NT2/D1 (cell line): Measurements from ENCODE around the gene LAMC3.
"Not testable (repeated sequence)": the region's sequence is repeated elsewhere in the genome, so short reads cannot be mapped to it uniquely, and the experiment has no call there.

ENCODE experiments used
- DNase-seq: peaks from one replicate; pipeline ENCODE4 v3.0.0-alpha.2; 2011; ENCODE audit warnings: low read depth, low spot score
- H3K27me3 ChIP-seq: 2 replicates; pipeline ENCODE4 v1.6.0; 2011; ENCODE audit warnings: mild to moderate bottlenecking; ENCODE audit not compliant: insufficient read length, insufficient read depth
- H3K36me3 ChIP-seq: 2 replicates; pipeline ENCODE4 v1.6.1; 2011; ENCODE audit warnings: mild to moderate bottlenecking, low read length, mixed read lengths; ENCODE audit not compliant: insufficient read depth, insufficient read length
- H3K4me1 ChIP-seq: 2 replicates; pipeline ENCODE4 v1.5.1; 2011; ENCODE audit not compliant: insufficient read depth, insufficient read length
- H3K4me3 ChIP-seq: 2 replicates; pipeline ENCODE4 v1.5.1; 2011; ENCODE audit warnings: low read depth; ENCODE audit not compliant: insufficient read length
- H3K9ac ChIP-seq: 2 replicates; pipeline ENCODE4 v1.6.0; 2011; ENCODE audit warnings: low read depth; ENCODE audit not compliant: insufficient read length
- H3K9me3 ChIP-seq: 2 replicates; pipeline ENCODE4 v1.5.1; 2011; ENCODE audit warnings: mild to moderate bottlenecking, low read length; ENCODE audit not compliant: insufficient read depth
- SUZ12 ChIP-seq: IDR thresholded peaks from 2 replicates; pipeline ENCODE4 v1.6.1; 2011; ENCODE audit not compliant: insufficient read length, insufficient read depth; ENCODE audit errors: extremely low read depth
- YY1 ChIP-seq: IDR thresholded peaks from 2 replicates; pipeline ENCODE4 v1.6.1; 2011; ENCODE audit not compliant: insufficient read length, insufficient read depth
- ZNF274 ChIP-seq: IDR thresholded peaks from 2 replicates; pipeline ENCODE4 v1.6.1; 2011; ENCODE audit warnings: mild to moderate bottlenecking, low read depth, low read length

Gene LAMC3

GRCh38 chr9:130998597-130999244 lies 10.3 kb upstream of the LAMC3 start:
- Histone ChIP-seq H3K9me3 (no peaks in the 10 kb centered on the region), H3K36me3 (no peaks in the 10 kb centered on the region), H3K4me1 (peaks cover 24% of the 10 kb centered on the region), H3K27me3 (peaks cover 23% of the 10 kb centered on the region), H3K4me3 (no peak overlapping the region), H3K9ac (peak overlapping the region; percentile 42)
- no peak for DNase-seq
- no peak for TF ChIP-seq ZNF274
- TF ChIP-seq YY1: no peak
- TF ChIP-seq SUZ12: no peak

GRCh38 chr9:130999245-130999623 lies 9.7 kb upstream of the LAMC3 start:
- Histone ChIP-seq H3K27me3 (peaks cover 23% of the 10 kb centered on the region), H3K9me3 (peaks cover under 1% of the 10 kb centered on the region; the same call in 1 of the 2 replicates), H3K36me3 (no peaks in the 10 kb centered on the region), H3K4me1 (peaks cover 20% of the 10 kb centered on the region), H3K4me3 (no peak overlapping the region), H3K9ac (no peak overlapping the region)
- DNase-seq: no peak
- TF ChIP-seq SUZ12 (no peak), ZNF274 (no peak), YY1 (no peak)

- not testable (repeated sequence) for H3K9ac ChIP-seq, H3K4me1 ChIP-seq, H3K4me3 ChIP-seq, H3K36me3 ChIP-seq, DNase-seq
- H3K27me3 ChIP-seq: peaks cover 23% of the 10 kb centered on the region
- H3K9me3 ChIP-seq: peaks cover 13% of the 10 kb centered on the region
Measured at GRCh38 chr9:131000526-131000925, 8.4 kb upstream of the LAMC3 start.

- TF ChIP-seq SUZ12: no peak
- no peak for TF ChIP-seq YY1
- TF ChIP-seq ZNF274: no peak
- H3K9ac ChIP-seq: no peak overlapping the region
- no peaks in the 10 kb centered on the region for H3K36me3 ChIP-seq
- DNase-seq: no peak
- peaks cover 17% of the 10 kb centered on the region for H3K9me3 ChIP-seq
- H3K4me3 ChIP-seq: no peak overlapping the region
- peaks cover 23% of the 10 kb centered on the region for H3K27me3 ChIP-seq
- H3K4me1 ChIP-seq: peaks cover 6% of the 10 kb centered on the region
Measured at GRCh38 chr9:131001021-131001420, 8.0 kb upstream of the LAMC3 start.

GRCh38 chr9:131001990-131002389 lies 7.0 kb upstream of the LAMC3 start:
- Histone ChIP-seq H3K9me3 (peaks cover 17% of the 10 kb centered on the region), H3K4me3 (no peak overlapping the region), H3K27me3 (peaks cover 23% of the 10 kb centered on the region), H3K36me3 (no peaks in the 10 kb centered on the region), H3K9ac (no peak overlapping the region), H3K4me1 (peaks cover 2% of the 10 kb centered on the region)
- no peak for DNase-seq
- no peak for TF ChIP-seq SUZ12
- TF ChIP-seq YY1: no peak
- TF ChIP-seq ZNF274: no peak

- TF ChIP-seq YY1 (no peak), ZNF274 (no peak), SUZ12 (no peak)
- peaks cover 5% of the 10 kb centered on the region for H3K36me3 ChIP-seq
- peaks cover 14% of the 10 kb centered on the region for H3K4me1 ChIP-seq
- peaks cover 16% of the 10 kb centered on the region for H3K27me3 ChIP-seq
- H3K9ac ChIP-seq: no peak overlapping the region
- no peak overlapping the region for H3K4me3 ChIP-seq
- no peak for DNase-seq
- H3K9me3 ChIP-seq: peaks cover 17% of the 10 kb centered on the region
Measured at GRCh38 chr9:131006601-131007000, 2.4 kb upstream of the LAMC3 start.

GRCh38 chr9:131008086-131008485 lies 888 bp upstream of the LAMC3 start:
- no peak overlapping the region for H3K9ac ChIP-seq
- DNase-seq: no peak
- H3K36me3 ChIP-seq: peaks cover 11% of the 10 kb centered on the region
- H3K27me3 ChIP-seq: peaks cover 16% of the 10 kb centered on the region
- H3K4me3 ChIP-seq: no peak overlapping the region
- H3K9me3 ChIP-seq: peaks cover 17% of the 10 kb centered on the region
- TF ChIP-seq YY1 (no peak), ZNF274 (no peak), SUZ12 (no peak)
- peaks cover 26% of the 10 kb centered on the region for H3K4me1 ChIP-seq
